GM23248 (cell line): ENCODE results near the gene HIBADH. TPM values are rescaled to one million over a fixed set of nuclear protein-coding genes. Genes with fewer than 3 reads are reported as not detected.

ENCODE experiments used
- DNase-seq: peaks from one replicate; pipeline ENCODE4 v3.0.0-alpha.2; 2015
- H2AFZ ChIP-seq: fragments of 200-600 bp; sonication (generic); 2 replicates; pipeline ENCODE4 v1.6.1; 2016; ENCODE audit warnings: antibody characterized with exemption
- H3F3A ChIP-seq: fragments of 200-600 bp; sonication (generic); 2 replicates; pipeline ENCODE4 v1.6.1; 2016; ENCODE audit warnings: mild to moderate bottlenecking, antibody characterized with exemption, mixed run types; ENCODE audit not compliant: insufficient read depth
- H3K27ac ChIP-seq: fragments of 200-600 bp; sonication (generic); 2 replicates; pipeline ENCODE4 v1.5.1; 2016; ENCODE audit warnings: mild to moderate bottlenecking
- H3K27me3 ChIP-seq: fragments of 200-600 bp; sonication (generic); replicated peaks from 2 replicates; pipeline ENCODE4 v1.6.1; 2016; ENCODE audit warnings: mild to moderate bottlenecking; ENCODE audit not compliant: insufficient read depth
- H3K36me3 ChIP-seq: fragments of 200-600 bp; sonication (generic); 2 replicates; pipeline ENCODE4 v1.6.1; 2016; ENCODE audit warnings: low read depth, mild to moderate bottlenecking
- H3K4me1 ChIP-seq: fragments of 200-600 bp; sonication (generic); 2 replicates; pipeline ENCODE4 v1.6.1; 2016; ENCODE audit warnings: mild to moderate bottlenecking; ENCODE audit not compliant: insufficient read depth
- H3K4me2 ChIP-seq: fragments of 200-600 bp; sonication (generic); one replicate; pipeline ENCODE4 v1.6.1; 2016; ENCODE audit warnings: mild to moderate bottlenecking; ENCODE audit not compliant: unreplicated experiment
- H3K4me3 ChIP-seq: fragments of 200-600 bp; sonication (generic); 2 replicates; pipeline ENCODE4 v1.5.1; 2016; ENCODE audit warnings: mild to moderate bottlenecking
- H3K79me2 ChIP-seq: fragments of 200-600 bp; sonication (generic); 2 replicates; pipeline ENCODE4 v1.6.1; 2016; ENCODE audit warnings: mild to moderate bottlenecking; ENCODE audit not compliant: insufficient read depth
- H3K9ac ChIP-seq: fragments of 200-600 bp; sonication (generic); 2 replicates; pipeline ENCODE4 v1.6.1; 2016; ENCODE audit warnings: mild to moderate bottlenecking
- H3K9me2 ChIP-seq: fragments of 200-600 bp; sonication (generic); 2 replicates; pipeline ENCODE4 v1.6.1; 2016; ENCODE audit warnings: mixed run types, mild to moderate bottlenecking, moderate library complexity; ENCODE audit not compliant: insufficient read depth
- H3K9me3 ChIP-seq: fragments of 200-600 bp; sonication (generic); one replicate; pipeline ENCODE4 v1.6.1; 2017; ENCODE audit warnings: low read depth
- H4K20me1 ChIP-seq: fragments of 200-600 bp; sonication (generic); 2 replicates; pipeline ENCODE4 v1.6.0; 2016; ENCODE audit not compliant: insufficient read depth
- EZH2 ChIP-seq: fragments of 200-600 bp; sonication (generic); IDR thresholded peaks from 2 replicates; pipeline ENCODE4 v1.6.1; 2018; ENCODE audit warnings: antibody characterized with exemption, mild to moderate bottlenecking; ENCODE audit not compliant: insufficient read depth, poor library complexity, severe bottlenecking
- EZH2phosphoT487 ChIP-seq: fragments of 200-600 bp; sonication (generic); IDR thresholded peaks from 2 replicates; pipeline ENCODE4 v1.6.1; 2018; ENCODE audit warnings: antibody characterized with exemption, moderate library complexity, mild to moderate bottlenecking, low read depth; ENCODE audit not compliant: insufficient read depth
- WGBS, 2 experiments: methylation state at CpG; one replicate each; pipeline ENCODE4 v1.1.6; 2015 to 2017; ENCODE audit warnings: low lambda C conversion rate in 2 of 2, low coverage in 1 of 2; ENCODE audit errors: missing lambda C conversion rate in 2 of 2; 5-methylcytosine and 5-hydroxymethylcytosine counted together
- in situ Hi-C: fragments of 300-500 bp; cut with MboI; formaldehyde crosslinking; loops from 2 replicates; pipeline ENCODE4 v1.15.0; 2020
- polyA plus RNA-seq: library from polyadenylated mRNA; unstranded; fragments of >200 nt; fragmentation: Nextera tagmentation; extraction: Ambion mirVana; gene quantifications from 2 replicates; pipeline ENCODE4 v1.2.1, GENCODE V29; 2016
- total RNA-seq: library from RNA; depleted of rRNA; stranded (reverse); fragments of >200 nt; shearing (Covaris generic); gene quantifications from 2 replicates; pipeline ENCODE4 v1.2.3, GENCODE V29; 2014

Gene HIBADH
- total and polyA plus RNA-seq, 2 experiments from 2014 or later = 70.1 to 87.0 TPM

DNA sequence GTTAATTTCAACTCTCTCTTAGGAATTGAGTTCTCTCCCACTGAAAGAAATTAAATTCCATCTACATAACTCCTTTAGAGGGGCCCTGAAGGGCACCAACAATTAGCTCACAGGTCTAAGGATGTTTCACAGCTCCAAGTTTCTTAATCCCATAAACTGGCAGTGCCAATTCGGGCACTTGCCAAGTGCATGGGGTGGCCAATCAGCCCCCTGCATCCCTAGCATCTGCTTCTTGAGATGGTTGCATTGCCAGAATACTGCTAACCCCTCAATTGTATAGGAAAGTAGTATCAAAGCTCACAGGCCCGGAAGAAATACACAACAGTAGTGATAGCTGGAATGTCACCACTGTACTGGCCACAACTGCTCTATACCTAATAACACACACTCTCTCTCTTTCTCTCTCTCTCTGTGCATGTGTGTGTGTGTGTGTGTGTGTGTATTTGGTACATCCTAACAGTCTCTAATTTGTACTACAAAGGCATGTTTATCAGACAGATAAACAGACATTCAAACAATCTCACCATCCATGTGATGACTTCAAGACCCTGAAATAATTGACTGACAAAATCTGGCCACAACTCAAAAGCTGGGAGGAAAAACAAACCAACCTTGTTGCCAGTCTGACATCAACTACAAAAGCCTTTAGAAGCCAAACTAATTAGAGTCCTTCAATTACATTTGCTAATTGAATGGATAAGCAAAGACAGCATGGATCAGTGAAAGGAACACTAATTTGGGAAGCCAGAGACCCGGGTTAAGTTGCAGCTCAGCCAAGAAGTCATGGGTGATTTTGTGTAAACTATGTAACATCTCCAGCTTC lies 27.8 kb downstream of the HIBADH start:
- no peak overlapping the region for H3K9ac ChIP-seq
- H3K27me3 ChIP-seq = no peaks in the 10 kb centered on the region
- H3K4me3 ChIP-seq = no peak overlapping the region
- no peaks in the 10 kb centered on the region for H4K20me1 ChIP-seq
- H2AFZ ChIP-seq = no peak overlapping the region
- H3K36me3 ChIP-seq = peaks cover 35% of the 10 kb centered on the region
- DNase-seq = no peak
- 75 to 76% methylated on average over 3 of the region's 3 CpGs for WGBS, 2 experiments
- H3F3A ChIP-seq = no peaks in the 10 kb centered on the region
- no peak overlapping the region for H3K27ac ChIP-seq
- peaks cover 38% of the 10 kb centered on the region for H3K79me2 ChIP-seq
- no peak for TF ChIP-seq EZH2phosphoT487
- TF ChIP-seq EZH2 = no peak
- no peak overlapping the region for H3K4me2 ChIP-seq
- H3K4me1 ChIP-seq = no peaks in the 10 kb centered on the region
- no peaks in the 10 kb centered on the region for H3K9me2 ChIP-seq
- in situ Hi-C loops = no loop called here
- H3K9me3 ChIP-seq = no peaks in the 10 kb centered on the region

DNA sequence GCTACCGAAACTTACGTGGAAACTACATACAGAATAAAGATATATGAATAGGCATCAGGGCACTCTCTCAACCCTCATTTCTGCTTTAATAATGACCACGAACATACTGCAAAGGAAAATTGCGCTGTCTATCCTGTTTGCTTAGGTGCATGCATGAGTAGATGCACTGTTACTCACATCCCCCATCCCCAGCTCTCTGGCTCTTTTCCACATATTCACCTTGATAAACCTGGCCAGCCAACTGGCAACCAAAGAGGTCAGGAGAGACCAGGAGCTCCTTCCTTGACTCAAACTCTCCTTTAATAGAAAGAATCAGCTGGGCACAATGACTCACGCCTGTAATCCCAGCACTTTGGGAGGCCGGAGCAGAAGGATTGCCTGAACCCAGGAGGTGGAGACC lies 29.6 kb downstream of the HIBADH start:
- no peaks in the 10 kb centered on the region for H3K4me1 ChIP-seq
- H3K9me3 ChIP-seq = no peaks in the 10 kb centered on the region
- 89 to 94% methylated on average over 6 of the region's 6 CpGs for WGBS, 2 experiments
- peaks cover 38% of the 10 kb centered on the region; the same call in 1 of the 2 replicates for H3K36me3 ChIP-seq
- no peak overlapping the region for H3K27ac ChIP-seq
- H3K79me2 ChIP-seq = peaks cover 19% of the 10 kb centered on the region
- in situ Hi-C loops = no loop called here
- no peak overlapping the region for H3K9ac ChIP-seq
- TF ChIP-seq EZH2phosphoT487 = no peak
- TF ChIP-seq EZH2 = no peak
- no peak overlapping the region for H3K4me2 ChIP-seq
- no peak for DNase-seq
- no peaks in the 10 kb centered on the region for H4K20me1 ChIP-seq
- no peaks in the 10 kb centered on the region for H3K9me2 ChIP-seq
- H3K27me3 ChIP-seq = no peaks in the 10 kb centered on the region
- no peak overlapping the region for H2AFZ ChIP-seq
- H3F3A ChIP-seq = no peaks in the 10 kb centered on the region
- H3K4me3 ChIP-seq = no peak overlapping the region

DNA sequence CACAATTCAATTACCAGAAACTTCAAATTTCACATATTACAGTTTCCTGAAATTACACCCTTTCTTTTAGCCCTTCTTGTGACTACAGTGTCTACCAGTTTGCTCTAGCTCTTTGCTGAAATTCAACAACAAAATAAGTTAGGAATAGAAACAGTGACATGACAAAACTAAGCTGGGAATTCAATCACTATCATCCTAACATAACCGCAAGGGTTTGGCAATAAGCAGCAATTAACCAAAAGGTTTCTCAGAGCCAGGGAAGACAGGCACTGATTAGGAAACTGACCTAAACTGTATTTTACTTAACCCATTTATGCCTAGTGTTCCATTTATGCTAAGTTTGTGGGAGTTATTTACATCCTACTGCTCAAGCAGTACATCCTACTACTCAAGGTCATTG lies 31.3 kb downstream of the HIBADH start:
- Histone ChIP-seq H3K9me3 (no peaks in the 10 kb centered on the region), H3K9me2 (no peaks in the 10 kb centered on the region), H3F3A (no peaks in the 10 kb centered on the region), H3K79me2 (peaks cover 4% of the 10 kb centered on the region; the same call in 1 of the 2 replicates), H3K4me3 (no peak overlapping the region), H2AFZ (no peak overlapping the region), H3K4me1 (no peaks in the 10 kb centered on the region), H3K9ac (no peak overlapping the region), H3K36me3 (peaks cover 36% of the 10 kb centered on the region; the same call in 1 of the 2 replicates), H3K4me2 (no peak overlapping the region), H4K20me1 (no peaks in the 10 kb centered on the region), H3K27me3 (no peaks in the 10 kb centered on the region), H3K27ac (no peak overlapping the region)
- no peak for DNase-seq
- in situ Hi-C loops = no loop called here
- TF ChIP-seq EZH2 (no peak), EZH2phosphoT487 (no peak)
- WGBS, 2 experiments = 100% methylated on average over 1 of the region's 1 CpG

DNA sequence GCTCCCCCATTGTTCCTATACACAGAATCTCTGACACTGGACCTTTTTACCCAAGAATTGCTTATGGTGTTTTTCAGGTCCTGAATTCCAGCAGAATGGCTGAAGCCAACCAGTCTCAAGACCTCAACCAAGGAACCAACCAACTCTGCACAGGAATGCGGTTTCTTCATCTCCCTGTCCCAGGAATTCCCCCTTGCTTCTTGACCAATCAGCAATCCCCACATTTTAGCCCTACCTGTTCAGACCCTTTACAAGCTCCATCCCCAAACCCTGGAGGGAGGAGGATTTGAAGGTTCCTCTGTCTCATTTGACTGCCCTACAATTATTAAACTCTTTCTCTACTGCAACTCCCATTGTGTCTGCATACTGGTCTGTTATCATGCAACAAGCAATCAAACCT lies 35.5 kb downstream of the HIBADH start:
- Histone ChIP-seq H3K27me3 (no peaks in the 10 kb centered on the region), H3K9me3 (no peaks in the 10 kb centered on the region), H3F3A (no peaks in the 10 kb centered on the region), H3K27ac (no peak overlapping the region), H3K36me3 (peaks cover 31% of the 10 kb centered on the region; the same call in 1 of the 2 replicates), H4K20me1 (no peaks in the 10 kb centered on the region), H3K9me2 (no peaks in the 10 kb centered on the region), H3K4me3 (no peak overlapping the region), H3K4me2 (no peak overlapping the region), H3K79me2 (no peaks in the 10 kb centered on the region), H3K9ac (no peak overlapping the region), H2AFZ (no peak overlapping the region), H3K4me1 (no peaks in the 10 kb centered on the region)
- DNase-seq = no peak
- in situ Hi-C loops = no loop called here
- TF ChIP-seq EZH2phosphoT487 (no peak), EZH2 (no peak)
- 100% methylated on average over 1 of the region's 1 CpG for WGBS, 2 experiments
